H1 (cell line): ENCODE measurements around the gene SLC13A5.
"Not testable (repeated sequence)": the region's sequence is repeated elsewhere in the genome, so short reads cannot be mapped to it uniquely, and the experiment has no call there.

Experiments
- BCL11A ChIP-seq, 2 experiments: IDR thresholded peaks; one replicate each; pipeline ENCODE4 v1.6.1; 2011; ENCODE audit warnings: low read depth in 2 of 2, low read length in 2 of 2, mild to moderate bottlenecking in 2 of 2
- CREB1 ChIP-seq: IDR thresholded peaks from 2 replicates; pipeline ENCODE4 v1.6.1; 2012; ENCODE audit warnings: inconsistent platforms
- CTCF ChIP-seq, 3 experiments: IDR thresholded peaks; 1 replicate in 2 of 3; 2 replicates in 1 of 3; pipeline versions ENCODE4 v1.5.1 to v1.6.1; 2011; ENCODE audit warnings: low read length in 3 of 3, mild to moderate bottlenecking in 3 of 3, inconsistent platforms in 2 of 3, low read depth in 1 of 3, moderate library complexity in 1 of 3; ENCODE audit not compliant: insufficient read depth in 1 of 3; ENCODE audit errors: control extremely low read depth in 1 of 3
- EP300 ChIP-seq, 2 experiments: IDR thresholded peaks; 1 replicate in 1 of 2; 2 replicates in 1 of 2; pipeline ENCODE4 v1.6.1; 2011 to 2012; ENCODE audit warnings: low read depth in 2 of 2, low read length in 2 of 2, mild to moderate bottlenecking in 2 of 2, borderline replicate concordance in 1 of 2, inconsistent platforms in 1 of 2, moderate library complexity in 1 of 2
- JUND ChIP-seq: IDR thresholded peaks from 2 replicates; pipeline ENCODE4 v1.6.1; 2011; ENCODE audit warnings: mild to moderate bottlenecking, improper control_type of control experiment, low read length
- MAFK ChIP-seq: IDR thresholded peaks from 2 replicates; pipeline ENCODE4 v1.6.1; 2012; ENCODE audit warnings: low read depth, mild to moderate bottlenecking, improper control_type of control experiment, low read length
- MAX ChIP-seq: IDR thresholded peaks from 2 replicates; pipeline ENCODE4 v1.6.1; 2012; ENCODE audit warnings: inconsistent platforms
- RAD21 ChIP-seq, 2 experiments: IDR thresholded peaks in 1 of 2; conservative IDR thresholded peaks in 1 of 2; 2 replicates each; pipeline ENCODE4 v1.6.1; 2011; ENCODE audit warnings: low read depth in 2 of 2, low read length in 2 of 2, improper control_type of control experiment in 1 of 2, inconsistent platforms in 1 of 2, mild to moderate bottlenecking in 1 of 2, moderate library complexity in 1 of 2
- RFX5 ChIP-seq: IDR thresholded peaks from 2 replicates; pipeline ENCODE4 v1.6.1; 2011; ENCODE audit warnings: low read depth, low read length, improper control_type of control experiment, borderline replicate concordance
- SIN3A ChIP-seq, 2 experiments: IDR thresholded peaks in 1 of 2; conservative IDR thresholded peaks in 1 of 2; 2 replicates each; pipeline ENCODE4 v1.6.1; 2011 to 2012; ENCODE audit warnings: low read length in 2 of 2, improper control_type of control experiment in 1 of 2, low read depth in 1 of 2, mild to moderate bottlenecking in 1 of 2
- SRF ChIP-seq: IDR thresholded peaks from 2 replicates; pipeline ENCODE4 v1.6.1; 2011; ENCODE audit warnings: mild to moderate bottlenecking, low read depth, low read length, moderate library complexity
- TAF1 ChIP-seq: IDR thresholded peaks from 2 replicates; pipeline ENCODE4 v1.6.1; 2011; ENCODE audit warnings: mild to moderate bottlenecking, low read depth, low read length
- USF2 ChIP-seq: IDR thresholded peaks from 2 replicates; pipeline ENCODE4 v1.6.1; 2011; ENCODE audit warnings: low read length, improper control_type of control experiment
- YY1 ChIP-seq: IDR thresholded peaks from 2 replicates; pipeline ENCODE4 v1.6.1; 2011; ENCODE audit warnings: low read depth, mild to moderate bottlenecking, low read length

- TF ChIP-seq CTCF (IDR thresholded peaks at IDR 0.05; ENCODE audit: control extremely low read depth in 1 of 3, insufficient read depth in 1 of 3, low read depth in 1 of 3, low read length in 3 of 3); SRF; YY1; EP300 (IDR thresholded peaks at IDR 0.05; ENCODE audit: borderline replicate concordance in 1 of 2, low read depth in 2 of 2, low read length in 2 of 2); MAX; JUND; RAD21 (IDR thresholded peaks at IDR 0.05 in 1 of 2, conservative IDR thresholded peaks at IDR 0.05 in 1 of 2; ENCODE audit: low read depth in 2 of 2, low read length in 2 of 2); RFX5; MAFK; USF2; BCL11A (IDR thresholded peaks at IDR 0.05; ENCODE audit: low read depth in 2 of 2, low read length in 2 of 2); TAF1; SIN3A (conservative IDR thresholded peaks at IDR 0.05 in 1 of 2, IDR thresholded peaks at IDR 0.05 in 1 of 2; ENCODE audit: low read depth in 1 of 2, low read length in 2 of 2); CREB1: not testable (repeated sequence)
Measured at GRCh38 chr17:6663200-6663599, 50.0 kb downstream of the SLC13A5 start.
